ENCODE results near the gene SLC25A13.

DNA sequence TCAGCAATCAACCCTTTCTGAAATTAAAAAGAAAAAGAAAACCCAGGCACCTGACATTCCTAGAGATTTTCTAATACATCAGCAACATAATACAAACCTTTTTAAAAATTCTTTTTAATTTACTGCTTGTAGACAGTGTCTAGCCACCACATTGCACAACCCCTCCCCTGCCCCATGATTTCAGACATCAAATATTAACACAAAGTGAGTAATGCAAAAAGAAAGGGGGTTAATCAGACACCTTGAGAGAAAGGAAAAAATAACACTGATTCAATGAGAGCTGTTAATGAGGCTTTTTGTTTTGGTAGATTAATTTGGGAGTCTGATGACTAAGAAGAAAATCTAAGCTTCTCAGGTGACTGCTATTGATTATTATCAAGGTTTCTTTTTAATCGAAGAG, 55.3 kb downstream of the SLC25A13 start:
- TF ChIP-seq, protein P1, sequence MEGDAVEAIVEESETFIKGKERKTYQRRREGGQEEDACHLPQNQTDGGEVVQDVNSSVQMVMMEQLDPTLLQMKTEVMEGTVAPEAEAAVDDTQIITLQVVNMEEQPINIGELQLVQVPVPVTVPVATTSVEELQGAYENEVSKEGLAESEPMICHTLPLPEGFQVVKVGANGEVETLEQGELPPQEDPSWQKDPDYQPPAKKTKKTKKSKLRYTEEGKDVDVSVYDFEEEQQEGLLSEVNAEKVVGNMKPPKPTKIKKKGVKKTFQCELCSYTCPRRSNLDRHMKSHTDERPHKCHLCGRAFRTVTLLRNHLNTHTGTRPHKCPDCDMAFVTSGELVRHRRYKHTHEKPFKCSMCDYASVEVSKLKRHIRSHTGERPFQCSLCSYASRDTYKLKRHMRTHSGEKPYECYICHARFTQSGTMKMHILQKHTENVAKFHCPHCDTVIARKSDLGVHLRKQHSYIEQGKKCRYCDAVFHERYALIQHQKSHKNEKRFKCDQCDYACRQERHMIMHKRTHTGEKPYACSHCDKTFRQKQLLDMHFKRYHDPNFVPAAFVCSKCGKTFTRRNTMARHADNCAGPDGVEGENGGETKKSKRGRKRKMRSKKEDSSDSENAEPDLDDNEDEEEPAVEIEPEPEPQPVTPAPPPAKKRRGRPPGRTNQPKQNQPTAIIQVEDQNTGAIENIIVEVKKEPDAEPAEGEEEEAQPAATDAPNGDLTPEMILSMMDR (IDR thresholded peaks at IDR 0.05 in 4 of 5, conservative IDR thresholded peaks at IDR 0.05 in 1 of 5): no peak
- TF ChIP-seq POLR2A (IDR thresholded peaks at IDR 0.05): no peak
